ENCODE measurements around the gene ZFYVE16.

DNA sequence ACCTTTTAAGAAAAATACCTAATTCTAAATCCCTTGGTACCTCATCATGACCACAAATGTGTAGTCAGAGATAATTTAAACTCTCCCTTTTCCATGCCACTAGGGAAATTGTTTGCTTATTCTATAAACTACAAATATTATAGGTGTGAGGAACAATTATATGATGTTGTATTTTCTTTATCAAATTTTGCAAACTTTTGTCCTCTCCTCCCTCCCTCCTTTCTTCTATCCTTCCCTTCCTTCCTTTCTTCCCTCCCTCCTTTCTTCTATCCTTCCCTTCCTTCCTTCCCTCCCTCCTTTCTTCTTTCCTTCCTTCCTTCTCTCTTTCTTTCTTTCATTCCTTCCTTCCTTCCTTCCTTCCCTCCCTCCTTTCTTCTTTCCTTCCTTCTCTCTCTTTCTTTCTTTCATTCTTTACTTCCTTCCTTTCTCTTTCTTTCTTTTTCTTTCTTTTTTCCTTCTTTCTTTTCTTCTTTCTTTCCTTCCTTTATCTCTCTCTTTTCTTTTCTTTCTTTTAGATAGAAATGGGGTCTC, 46.9 kb upstream of the ZFYVE16 start:
- TF ChIP-seq MAX (IDR thresholded peaks at IDR 0.05) = no peak
- no peak for TF ChIP-seq TEAD4 (IDR thresholded peaks at IDR 0.05)
- no peak for TF ChIP-seq USF1 (IDR thresholded peaks at IDR 0.05)
- TF ChIP-seq CREB1 (IDR thresholded peaks at IDR 0.05; ENCODE audit: low read depth) = no peak
- no peak for TF ChIP-seq EP300 (IDR thresholded peaks at IDR 0.05; ENCODE audit: borderline replicate concordance)
- no peak for TF ChIP-seq YY1 (IDR thresholded peaks at IDR 0.05; ENCODE audit: low read depth)
- TF ChIP-seq TCF12 (IDR thresholded peaks at IDR 0.05; ENCODE audit: low read depth) = no peak
- TF ChIP-seq CEBPB (IDR thresholded peaks at IDR 0.05) = no peak
- no peak for TF ChIP-seq EGR1 (IDR thresholded peaks at IDR 0.05)
- TF ChIP-seq RAD21 (IDR thresholded peaks at IDR 0.05; ENCODE audit: low read depth) = no peak
- no peak for TF ChIP-seq REST (IDR thresholded peaks at IDR 0.05; ENCODE audit: low read depth)
- no peak for TF ChIP-seq TAF1 (IDR thresholded peaks at IDR 0.05; ENCODE audit: low read depth)
- no peak for TF ChIP-seq ZBTB7A (IDR thresholded peaks at IDR 0.05; ENCODE audit: low read depth)
